ENCODE results near the gene SMC1B. TPM values are rescaled to one million over a fixed set of nuclear protein-coding genes. Genes with fewer than 3 reads are reported as not detected.

Gene SMC1B
- total RNA-seq, 1 experiment from 2014 or later: 0.31 TPM

GRCh38 chr22:45320357-45320976 is 92.9 kb downstream of the SMC1B start:
- H3K79me2 ChIP-seq (ENCODE audit: low read depth): peaks cover 61% of the 10 kb centered on the region
- peaks cover 23% of the 10 kb centered on the region; the same call in 1 of the 2 replicates for H3K36me3 ChIP-seq (ENCODE audit: low read depth)
- no peak overlapping the region for H3K27ac ChIP-seq
- no peaks in the 10 kb centered on the region for H3K27me3 ChIP-seq (ENCODE audit: insufficient read depth, low read depth)
- intact Hi-C loops (cut with micrococcal nuclease; ENCODE audit: unreplicated experiment): no loop called here
- H3K4me2 ChIP-seq: no peak overlapping the region
- no peaks in the 10 kb centered on the region for H3K4me1 ChIP-seq (replicated peaks; ENCODE audit: insufficient read depth)
- no peak for DNase-seq
- POLR2A ChIA-PET (ENCODE audit: unreplicated experiment): no interaction called here
- no peaks in the 10 kb centered on the region for H3K9me2 ChIP-seq (ENCODE audit: insufficient read depth)
- CTCF ChIA-PET: no interaction called here
- no TSS peak for BruUV-seq (replicated peaks)
- no peak overlapping the region for H2AFZ ChIP-seq
- H3K4me3 ChIP-seq: no peak overlapping the region
- no peaks in the 10 kb centered on the region for H3K9me3 ChIP-seq (ENCODE audit: insufficient read depth, low read depth)
- peaks cover 52% of the 10 kb centered on the region for H4K20me1 ChIP-seq (ENCODE audit: insufficient read depth)
- TF ChIP-seq CTCF (conservative IDR thresholded peaks at IDR 0.05) (no peak), EZH2 (IDR thresholded peaks at IDR 0.05; ENCODE audit: low read depth) (no peak)
- peaks cover 6% of the 10 kb centered on the region; the same call in 1 of the 2 replicates for H3F3A ChIP-seq (ENCODE audit: insufficient read depth, low read depth)

GRCh38 chr22:45319324-45319685 is 94.1 kb downstream of the SMC1B start:
- no peaks in the 10 kb centered on the region for H3K9me3 ChIP-seq (ENCODE audit: insufficient read depth, low read depth)
- peaks cover 15% of the 10 kb centered on the region; the same call in 1 of the 2 replicates for H3K36me3 ChIP-seq (ENCODE audit: low read depth)
- peaks cover 6% of the 10 kb centered on the region; the same call in 1 of the 2 replicates for H3F3A ChIP-seq (ENCODE audit: insufficient read depth, low read depth)
- BruUV-seq (replicated peaks): no TSS peak
- POLR2A ChIA-PET (ENCODE audit: unreplicated experiment): no interaction called here
- no peaks in the 10 kb centered on the region for H3K9me2 ChIP-seq (ENCODE audit: insufficient read depth)
- H4K20me1 ChIP-seq (ENCODE audit: insufficient read depth): peaks cover 52% of the 10 kb centered on the region
- no peak overlapping the region for H3K4me2 ChIP-seq
- DNase-seq: no peak
- H2AFZ ChIP-seq: no peak overlapping the region
- H3K4me3 ChIP-seq: no peak overlapping the region
- TF ChIP-seq CTCF (conservative IDR thresholded peaks at IDR 0.05): no peak
- no peak for TF ChIP-seq EZH2 (IDR thresholded peaks at IDR 0.05; ENCODE audit: low read depth)
- H3K27ac ChIP-seq: no peak overlapping the region
- H3K79me2 ChIP-seq (ENCODE audit: low read depth): peaks cover 72% of the 10 kb centered on the region
- intact Hi-C loops (cut with micrococcal nuclease; ENCODE audit: unreplicated experiment): loop anchor here (10.0 kb wide), 1 partner anchor 115 kb away; no protein-coding TSS in a partner anchor
- no peaks in the 10 kb centered on the region for H3K27me3 ChIP-seq (ENCODE audit: insufficient read depth, low read depth)
- no peaks in the 10 kb centered on the region for H3K4me1 ChIP-seq (replicated peaks; ENCODE audit: insufficient read depth)
- CTCF ChIA-PET: no interaction called here

GRCh38 chr22:45318558-45319323 is 94.7 kb downstream of the SMC1B start:
- intact Hi-C loops (cut with micrococcal nuclease; ENCODE audit: unreplicated experiment): loop anchor here (10.0 kb wide), 1 partner anchor 116 kb away; no protein-coding TSS in a partner anchor

More at GRCh38 chr22:45318558-45319323, 94.7 kb downstream of the SMC1B start:
- Histone ChIP-seq H3K9me3 (ENCODE audit: insufficient read depth, low read depth) (no peaks in the 10 kb centered on the region), H2AFZ (no peak overlapping the region), H3K79me2 (ENCODE audit: low read depth) (peaks cover 78% of the 10 kb centered on the region), H3K4me2 (no peak overlapping the region), H3K4me3 (no peak overlapping the region), H3K27me3 (ENCODE audit: insufficient read depth, low read depth) (no peaks in the 10 kb centered on the region), H3K9me2 (ENCODE audit: insufficient read depth) (no peaks in the 10 kb centered on the region), H4K20me1 (ENCODE audit: insufficient read depth) (peaks cover 52% of the 10 kb centered on the region), H3K4me1 (replicated peaks; ENCODE audit: insufficient read depth) (no peaks in the 10 kb centered on the region), H3K27ac (no peak overlapping the region), H3F3A (ENCODE audit: insufficient read depth, low read depth) (peaks cover 6% of the 10 kb centered on the region; the same call in 1 of the 2 replicates), H3K36me3 (ENCODE audit: low read depth) (peaks cover 14% of the 10 kb centered on the region; the same call in 1 of the 2 replicates)
- DNase-seq: no peak
- CTCF ChIA-PET: no interaction called here
- POLR2A ChIA-PET (ENCODE audit: unreplicated experiment): no interaction called here
- TF ChIP-seq CTCF (conservative IDR thresholded peaks at IDR 0.05) (no peak), EZH2 (IDR thresholded peaks at IDR 0.05; ENCODE audit: low read depth) (no peak)
- BruUV-seq (replicated peaks): no TSS peak
